Measurements from ENCODE around the gene CNTNAP2. TPM values are rescaled to one million over a fixed set of nuclear protein-coding genes. Genes with fewer than 3 reads are reported as not detected.

The CNTNAP2 gene
- total RNA-seq, 1 experiment from 2014 or later: 64.5 TPM

DNA sequence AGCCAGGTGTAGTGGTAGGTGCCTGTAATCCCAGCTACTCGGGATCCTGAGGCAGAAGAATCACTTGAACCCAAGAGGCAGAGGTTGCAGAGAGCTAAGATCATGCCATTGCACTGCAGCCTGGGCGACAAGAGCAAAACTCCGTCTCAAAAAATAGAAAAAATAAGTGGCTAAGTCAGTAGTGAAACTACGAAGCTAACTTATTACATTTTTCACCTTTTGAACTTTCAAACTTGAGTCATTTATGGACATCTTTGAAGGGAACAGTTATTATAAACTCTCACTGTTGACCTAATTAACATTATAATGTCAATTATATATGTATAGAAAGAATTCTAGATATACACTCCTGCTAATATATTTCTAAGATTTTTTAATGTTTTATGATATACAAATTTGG lies 1932.5 kb downstream of the CNTNAP2 start:
- Histone ChIP-seq H4K91ac (ENCODE audit: insufficient read length, low read depth, low read length) (no peak overlapping the region), H4K8ac (replicated peaks; ENCODE audit: insufficient read length, low read depth, low read length) (no peak overlapping the region), H2AFZ (ENCODE audit: low read length) (no peak overlapping the region), H3K4me2 (ENCODE audit: insufficient read depth, insufficient read length, low read length) (no peak overlapping the region), H2AK5ac (ENCODE audit: insufficient read length, low read length) (no peak overlapping the region), H3K27me3 (ENCODE audit: insufficient read depth, low read length) (no peaks in the 10 kb centered on the region), H2BK5ac (ENCODE audit: insufficient read length, low read length) (no peak overlapping the region), H3K23me2 (ENCODE audit: insufficient read length, low read depth, low read length, poor library complexity, severe bottlenecking) (no peaks in the 10 kb centered on the region), H3T11ph (ENCODE audit: low read length) (no peak overlapping the region), H3K18ac (ENCODE audit: insufficient read length, low read depth, low read length) (no peak overlapping the region), H3K4ac (ENCODE audit: low read depth, low read length) (no peak overlapping the region), H4K5ac (ENCODE audit: insufficient read length, low read depth, low read length) (no peak overlapping the region), H2BK20ac (ENCODE audit: low read depth, low read length, poor library complexity, severe bottlenecking) (no peak overlapping the region), H3K79me1 (ENCODE audit: insufficient read depth, low read depth, low read length, poor library complexity, severe bottlenecking) (no peaks in the 10 kb centered on the region), H3K56ac (ENCODE audit: insufficient read length, low read depth, low read length) (no peak overlapping the region), H3K14ac (ENCODE audit: insufficient read depth, low read length) (no peak overlapping the region), H4K20me1 (ENCODE audit: control insufficient read depth, insufficient read depth, insufficient read length) (no peaks in the 10 kb centered on the region), H3K9me3 (ENCODE audit: control insufficient read depth, low read depth, low read length) (no peaks in the 10 kb centered on the region), H3K4me1 (ENCODE audit: insufficient read depth, low read length) (no peaks in the 10 kb centered on the region), H3K79me2 (ENCODE audit: insufficient read depth, low read length) (no peaks in the 10 kb centered on the region), H3K23ac (ENCODE audit: insufficient read length, low read depth, low read length) (no peak overlapping the region), H2BK120ac (ENCODE audit: low read depth, low read length, poor library complexity, severe bottlenecking) (no peak overlapping the region), H3K27ac (ENCODE audit: insufficient read length, low read depth, low read length) (no peak overlapping the region), H2BK15ac (ENCODE audit: low read depth, low read length) (no peak overlapping the region), H3K9ac (ENCODE audit: extremely low read depth, insufficient read length, low read length) (no peak overlapping the region), H2BK12ac (ENCODE audit: insufficient read length, low read depth, low read length) (no peak overlapping the region)
- no peak for DNase-seq
- no peak overlapping the region for H3K4me3 Mint-ChIP-seq
- H3K27me3 Mint-ChIP-seq (ENCODE audit: low read depth): no peaks in the 10 kb centered on the region; the same call in 1 of the 2 replicates
- WGBS (ENCODE audit: extremely low coverage, insufficient read length, low lambda C conversion rate): no CpG with 5 or more reads among the region's 4 CpGs
- no peaks in the 10 kb centered on the region; a peak in 2 of 5 replicates for H3K9me3 Mint-ChIP-seq
- no peak overlapping the region for H3K27ac Mint-ChIP-seq
- peaks cover 0 to 4% (median 0%) of the 10 kb centered on the region in 3 experiments; a peak in 1 of 7 replicates for H3K36me3 Mint-ChIP-seq (ENCODE audit: insufficient read depth in 1 of 3, low read depth in 3 of 3)
- no peak for TF ChIP-seq CTCF (conservative IDR thresholded peaks at IDR 0.05)
- H3K4me1 Mint-ChIP-seq: 0 out of 4 replicates have a peak, but pooled peaks cover 0 to 7% of the 10 kb centered on the region in 2 experiments
